Articular chondrocyte of knee joint (primary cell): Measurements from ENCODE around the gene ABHD18. TPM values are rescaled to one million over a fixed set of nuclear protein-coding genes. Genes with fewer than 3 reads are reported as not detected.

Experiments used
- total RNA-seq: library from RNA; depleted of rRNA; stranded (reverse); fragments of >200 nt; gene quantifications from 2 replicates; pipeline ENCODE4 v1.2.3, GENCODE V29; 2012

Gene ABHD18
- total RNA-seq = 10.2 and 11.7 TPM in 2 replicates

DNA sequence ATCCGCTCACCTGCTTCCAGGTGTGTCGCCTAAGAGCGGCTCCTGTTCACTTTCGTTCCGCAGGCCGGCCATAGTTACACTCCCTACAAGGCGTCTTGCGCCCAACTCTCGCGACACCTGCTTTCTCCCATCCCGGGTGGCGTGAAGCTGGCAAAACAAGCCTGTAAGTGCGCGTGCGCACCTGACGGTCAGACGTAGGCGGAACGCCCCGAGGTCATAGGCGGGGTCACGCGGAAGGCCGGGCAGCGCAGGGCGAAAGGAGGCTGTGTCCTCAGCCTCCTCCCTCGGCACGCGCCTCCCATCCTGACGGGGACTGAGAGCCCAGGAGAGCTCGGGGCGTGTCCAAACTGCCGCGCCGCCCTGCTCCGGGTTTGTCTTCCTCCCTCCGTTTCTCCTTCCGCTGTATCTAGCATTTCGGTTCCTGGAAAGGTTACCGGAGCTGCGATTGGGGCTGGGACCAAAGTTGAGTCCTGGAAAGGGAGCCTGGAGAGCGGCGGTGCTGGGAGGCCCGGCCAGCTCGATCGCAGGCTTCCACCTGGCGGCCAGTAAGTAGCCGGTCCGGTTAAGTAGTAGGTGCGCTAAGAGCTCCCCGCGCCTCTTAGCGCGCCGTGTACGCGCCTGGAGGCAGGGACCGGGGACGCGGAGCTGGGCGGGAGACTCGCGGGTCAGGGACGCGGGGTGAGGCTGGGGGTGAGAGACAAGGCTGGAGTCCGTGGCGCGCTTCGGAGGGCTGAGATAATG lies at the start of gene ABHD18, which contains the start of gene MFSD8:
ABHD18 (plus strand) TSS at position 345 of the 741 bp plus-strand sequence. CDS start 17,550 bp downstream, outside the sequence.
MFSD8 (minus strand) TSS at position 112 of the 741 bp plus-strand sequence; CDS start at position 72, 40 bp downstream.

DNA sequence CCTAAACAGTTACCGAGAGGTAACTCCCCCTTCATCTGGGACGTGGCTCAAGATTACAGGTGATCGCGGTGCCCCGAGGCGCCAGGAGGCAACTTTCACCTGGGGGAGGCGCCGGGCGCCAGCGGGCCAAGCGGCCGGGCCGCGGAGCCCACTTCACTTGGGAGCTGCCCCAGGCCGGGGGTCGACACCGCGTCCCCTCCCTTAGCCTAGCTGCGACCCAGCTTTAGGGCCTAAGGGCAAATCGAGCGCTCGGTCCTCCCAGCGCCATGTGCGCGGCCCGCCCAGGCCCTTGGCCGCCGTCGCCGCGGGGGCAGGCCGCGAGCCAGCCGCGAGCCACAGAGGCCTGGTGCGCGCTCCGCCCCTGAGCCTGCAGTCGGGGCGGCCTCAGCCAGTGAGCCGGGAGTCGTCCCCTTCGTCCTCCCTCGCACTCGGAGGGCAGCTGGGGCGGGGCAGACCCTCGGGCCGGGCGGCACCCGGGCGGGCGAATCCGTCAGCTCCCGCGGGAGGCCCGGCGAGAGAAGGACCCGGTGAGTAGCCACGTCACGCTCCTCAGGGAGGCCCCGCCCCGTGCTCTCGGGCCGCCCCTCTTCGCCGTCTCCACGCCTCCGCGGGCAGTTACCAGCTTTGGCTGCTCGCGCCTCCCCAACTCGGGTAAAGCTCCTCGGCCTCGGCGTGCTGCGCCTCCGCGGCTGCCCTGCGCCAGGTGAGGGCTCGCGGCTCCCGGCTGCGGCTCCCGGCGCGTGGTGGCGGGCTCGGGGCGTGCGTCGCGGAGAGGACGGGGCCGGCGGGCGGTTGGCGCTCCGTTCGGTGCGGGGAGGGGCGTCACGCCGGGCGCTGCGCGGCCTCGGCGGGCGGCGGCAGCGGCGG lies 95.7 kb downstream of the ABHD18 start, which contains the start of gene LARP1B:
LARP1B (plus strand) TSS at position 614 of the 867 bp plus-strand sequence. CDS start 13,640 bp downstream, outside the sequence.

Other genes with a start within 250 kb of the ABHD18 start
- gene SLC25A31, start 235.0 kb upstream of the ABHD18 start, total RNA-seq = not detected in 2 replicates
- 6.5 and 10.6 TPM in 2 replicates for gene HSPA4L, start 183.1 kb upstream of the ABHD18 start, total RNA-seq
- 5.0 and 8.2 TPM in 2 replicates for gene PLK4, start 84.5 kb upstream of the ABHD18 start, total RNA-seq
- 27.1 and 32.5 TPM in 2 replicates for gene MFSD8, start 233 bp upstream of the ABHD18 start, total RNA-seq
- gene LARP1B, start 95.9 kb downstream of the ABHD18 start, total RNA-seq = 21.6 and 22.5 TPM in 2 replicates